HuH-7.5 (cell line): ENCODE measurements around the gene TMEM53.
A peak's percentile ranks its signal among the peaks of the same experiment; 100 is the strongest.
"Not testable (repeated sequence)": the region's sequence is repeated elsewhere in the genome, so short reads cannot be mapped to it uniquely, and the experiment has no call there.

Source experiments
- DNase-seq: peaks from one replicate; pipeline ENCODE4 v3.0.0; 2011; ENCODE audit warnings: low spot score

TMEM53 gene

GRCh38 chr1:44674113-44675000, at the start of gene TMEM53, which contains the start of gene ARMH1:
Gene TMEM53, minus strand, starts transcription at chr1:44674481. Its CDS starts 90 bp downstream, at chr1:44674391.
Gene ARMH1, plus strand, starts transcription at chr1:44674714. Its CDS starts 14,984 bp downstream, at chr1:44689698.
- peak; percentile 91 for DNase-seq

GRCh38 chr1:44723496-44724295, 49.4 kb upstream of the TMEM53 start:
- peak; percentile 7 for DNase-seq

GRCh38 chr1:44723064-44723463, 48.8 kb upstream of the TMEM53 start:
- peak; percentile 3 for DNase-seq

- DNase-seq, result peak; percentile 9
Observed at GRCh38 chr1:44721485-44722361, 47.4 kb upstream of the TMEM53 start.

- DNase-seq, result peak; percentile 3
Observed at GRCh38 chr1:44720281-44720680, 46.0 kb upstream of the TMEM53 start.

GRCh38 chr1:44719318-44719717, 45.0 kb upstream of the TMEM53 start:
- DNase-seq, result peak; percentile 4

- DNase-seq, result peak; percentile 0
Observed at GRCh38 chr1:44718091-44718490, 43.8 kb upstream of the TMEM53 start.

- DNase-seq, result peak; percentile 0
Observed at GRCh38 chr1:44717653-44718052, 43.4 kb upstream of the TMEM53 start.

GRCh38 chr1:44717156-44717555, 42.9 kb upstream of the TMEM53 start:
- peak; percentile 0 for DNase-seq

GRCh38 chr1:44714944-44715571, 40.8 kb upstream of the TMEM53 start:
- DNase-seq, result peak; percentile 78

GRCh38 chr1:44714532-44714931, 40.3 kb upstream of the TMEM53 start:
- DNase-seq, result no peak

- no peak for DNase-seq
Observed at GRCh38 chr1:44713321-44713781, 39.1 kb upstream of the TMEM53 start.

- DNase-seq, result no peak
Observed at GRCh38 chr1:44707959-44708831, 33.9 kb upstream of the TMEM53 start.

GRCh38 chr1:44707112-44707881, 33.0 kb upstream of the TMEM53 start:
- DNase-seq, result no peak

GRCh38 chr1:44705938-44706337, 31.7 kb upstream of the TMEM53 start:
- DNase-seq, result no peak

- DNase-seq, result no peak
Observed at GRCh38 chr1:44705470-44705869, 31.2 kb upstream of the TMEM53 start.

- no peak for DNase-seq
Observed at GRCh38 chr1:44701141-44701573, 26.9 kb upstream of the TMEM53 start.

- no peak for DNase-seq
Observed at GRCh38 chr1:44700573-44700972, 26.3 kb upstream of the TMEM53 start.

- not testable (repeated sequence) for DNase-seq
Observed at GRCh38 chr1:44699375-44699774, 25.1 kb upstream of the TMEM53 start.
